Body of pancreas (tissue), 4 donors: Measurements from ENCODE around the gene TKFC.

ENCODE experiments used
- POLR2A ChIP-seq, 3 donors: fragments of 450-650 bp; IDR thresholded peaks; one replicate each; pipeline ENCODE4 v1.6.1; 2016; ENCODE audit warnings: antibody characterized with exemption in 3 of 3, mild to moderate bottlenecking in 2 of 3
- TF ChIP-seq, protein P1 (sequence below), 7 experiments: fragments of 450-650 bp in 4 of 7; fragments of 200-600 bp in 3 of 7; sonication (generic) in 3 of 7; IDR thresholded peaks; one replicate each; pipeline ENCODE4 v1.5.1; 2016 to 2019; ENCODE audit warnings: antibody characterized with exemption in 7 of 7

- TF ChIP-seq, protein P1, sequence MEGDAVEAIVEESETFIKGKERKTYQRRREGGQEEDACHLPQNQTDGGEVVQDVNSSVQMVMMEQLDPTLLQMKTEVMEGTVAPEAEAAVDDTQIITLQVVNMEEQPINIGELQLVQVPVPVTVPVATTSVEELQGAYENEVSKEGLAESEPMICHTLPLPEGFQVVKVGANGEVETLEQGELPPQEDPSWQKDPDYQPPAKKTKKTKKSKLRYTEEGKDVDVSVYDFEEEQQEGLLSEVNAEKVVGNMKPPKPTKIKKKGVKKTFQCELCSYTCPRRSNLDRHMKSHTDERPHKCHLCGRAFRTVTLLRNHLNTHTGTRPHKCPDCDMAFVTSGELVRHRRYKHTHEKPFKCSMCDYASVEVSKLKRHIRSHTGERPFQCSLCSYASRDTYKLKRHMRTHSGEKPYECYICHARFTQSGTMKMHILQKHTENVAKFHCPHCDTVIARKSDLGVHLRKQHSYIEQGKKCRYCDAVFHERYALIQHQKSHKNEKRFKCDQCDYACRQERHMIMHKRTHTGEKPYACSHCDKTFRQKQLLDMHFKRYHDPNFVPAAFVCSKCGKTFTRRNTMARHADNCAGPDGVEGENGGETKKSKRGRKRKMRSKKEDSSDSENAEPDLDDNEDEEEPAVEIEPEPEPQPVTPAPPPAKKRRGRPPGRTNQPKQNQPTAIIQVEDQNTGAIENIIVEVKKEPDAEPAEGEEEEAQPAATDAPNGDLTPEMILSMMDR (IDR thresholded peaks at IDR 0.05), result no peak
- TF ChIP-seq POLR2A (IDR thresholded peaks at IDR 0.05), result no peak
These were observed 21.2 kb downstream of the TKFC start for GRCh38 chr11:61354208-61354607.
